A549 (cell line): ENCODE measurements around the gene ESPNL. TPM values are rescaled to one million over a fixed set of nuclear protein-coding genes. Genes with fewer than 3 reads are reported as not detected.

Experiments used
- ATAC-seq, 2 experiments: fragments of 200-7000 bp in 1 of 2; fragments of >200 bp in 1 of 2; cut with Nextera tagmentation in 1 of 2; cut with Tn5 transposase in 1 of 2; 3 replicates each; pipeline versions ENCODE4 v1.8.0 to v1.9.1; 2018 to 2020; ENCODE audit warnings: mild to moderate bottlenecking in 1 of 2, moderate library complexity in 1 of 2
- CTCF ChIA-PET: fragments of 300-600 bp; sonication (Branson Sonifier 250); formaldehyde crosslinking; extraction: SDS; loops from one replicate; lab custom pipeline; 2021; ENCODE audit warnings: antibody characterized with exemption, inconsistent platforms; lab: Yijun Ruan, JAX
- POLR2A ChIA-PET: fragments of 350-600 bp; formaldehyde crosslinking; extraction: SDS; loops from one replicate; lab custom pipeline; 2021; ENCODE audit warnings: antibody characterized with exemption, inconsistent platforms; lab: Yijun Ruan, JAX
- DNase-seq, 2 experiments: peaks; one replicate each; pipeline versions ENCODE4 v3.0.0 to v3.0.0-alpha.2; 2011 to 2016; ENCODE audit warnings: low read depth in 1 of 2, low spot score in 1 of 2
- FAIRE-seq: peaks from 2 replicates; lab custom pipeline; 2011; peaks lifted over from hg19 to GRCh38; lab: Jason Lieb, UNC
- H3K27ac ChIP-seq, 2 experiments: fragments of >200 bp; sonication (Bioruptor Twin); formaldehyde crosslinking; 3 replicates each; pipeline ENCODE4 v1.5.1; 2016 to 2017
- H3K4me1 ChIP-seq: fragments of >200 bp; sonication (Bioruptor Twin); formaldehyde crosslinking; 3 replicates; pipeline ENCODE4 v1.6.1; 2016
- H3K4me2 ChIP-seq: fragments of >200 bp; sonication (Bioruptor Twin); formaldehyde crosslinking; 3 replicates; pipeline ENCODE4 v1.6.1; 2016
- H3K4me3 ChIP-seq: fragments of >200 bp; sonication (Bioruptor Twin); formaldehyde crosslinking; 3 replicates; pipeline ENCODE4 v1.5.1; 2016
- H3K9me3 ChIP-seq: fragments of >200 bp; sonication (Bioruptor Twin); formaldehyde crosslinking; 3 replicates; pipeline ENCODE4 v1.6.1; 2016
- BCL3 ChIP-seq: fragments of >200 bp; sonication (Bioruptor Twin); formaldehyde crosslinking; IDR thresholded peaks from 3 replicates; pipeline ENCODE4 v1.6.1; 2016
- BHLHE40 ChIP-seq: IDR thresholded peaks from 2 replicates; pipeline ENCODE4 v1.6.1; 2012; ENCODE audit warnings: low read depth, low read length, inconsistent platforms
- CBX2 ChIP-seq: fragments of 200-600 bp; sonication (generic); IDR thresholded peaks from 2 replicates; pipeline ENCODE4 v1.6.1; 2016; ENCODE audit warnings: low read depth, mild to moderate bottlenecking, borderline replicate concordance
- CBX8 ChIP-seq: fragments of 200-600 bp; sonication (generic); IDR thresholded peaks from 2 replicates; pipeline ENCODE4 v1.6.1; 2016
- CEBPB ChIP-seq, 2 experiments: fragments of >200 bp in 1 of 2; sonication (Bioruptor Twin) in 1 of 2; formaldehyde crosslinking in 1 of 2; IDR thresholded peaks; 2 replicates each; pipeline ENCODE4 v1.6.1; 2012 to 2016
- CHD2 ChIP-seq: fragments of 150-350 bp; IDR thresholded peaks from 2 replicates; pipeline ENCODE4 v1.6.1; 2014; ENCODE audit warnings: low read length; ENCODE audit not compliant: partially characterized antibody
- CHD4 ChIP-seq: fragments of 200-600 bp; sonication (generic); IDR thresholded peaks from 2 replicates; pipeline ENCODE4 v1.6.1; 2016; ENCODE audit warnings: antibody characterized with exemption, mild to moderate bottlenecking, borderline replicate concordance
- ELK1 ChIP-seq: fragments of 150-350 bp; IDR thresholded peaks from 2 replicates; pipeline ENCODE4 v1.6.1; 2014; ENCODE audit warnings: low read depth, mild to moderate bottlenecking, low read length
- ESRRA ChIP-seq: fragments of 150-350 bp; IDR thresholded peaks from 2 replicates; pipeline ENCODE4 v1.6.1; 2014; ENCODE audit warnings: mild to moderate bottlenecking, low read length, borderline replicate concordance
- FOSB ChIP-seq: fragments of 250-450 bp; sonication (Bioruptor Pico); IDR thresholded peaks from 2 replicates; pipeline ENCODE4 v1.5.0; 2020; ENCODE audit warnings: mild to moderate bottlenecking, moderate library complexity
- GATA3 ChIP-seq: IDR thresholded peaks from 2 replicates; pipeline ENCODE4 v1.6.1; 2012; ENCODE audit warnings: borderline replicate concordance
- HDAC2 ChIP-seq: fragments of 200-600 bp; sonication (generic); IDR thresholded peaks from 2 replicates; pipeline ENCODE4 v1.6.1; 2016
- HEYL ChIP-seq: fragments of 250-450 bp; sonication (Bioruptor Pico); IDR thresholded peaks from 2 replicates; pipeline ENCODE4 v1.8.0; 2021; ENCODE audit warnings: mild to moderate bottlenecking, moderate library complexity
- HMGXB4 ChIP-seq: fragments of 250-450 bp; sonication (Bioruptor Pico); IDR thresholded peaks from 2 replicates; pipeline ENCODE4 v1.5.0; 2021; ENCODE audit warnings: mild to moderate bottlenecking, moderate library complexity, borderline replicate concordance
- JUNB ChIP-seq: fragments of >200 bp; sonication (Bioruptor Twin); formaldehyde crosslinking; IDR thresholded peaks from 2 replicates; pipeline ENCODE4 v1.6.1; 2016
- KDM1A ChIP-seq: fragments of 200-600 bp; sonication (generic); IDR thresholded peaks from 2 replicates; pipeline ENCODE4 v1.6.1; 2016; ENCODE audit warnings: low read depth, mild to moderate bottlenecking
- MAFK ChIP-seq: fragments of 450-650 bp; IDR thresholded peaks from 2 replicates; pipeline ENCODE4 v1.6.1; 2014; ENCODE audit not compliant: partially characterized antibody
- MAZ ChIP-seq: fragments of 150-350 bp; IDR thresholded peaks from 2 replicates; pipeline ENCODE4 v1.6.1; 2014; ENCODE audit warnings: antibody characterized with exemption, low read depth, low read length, borderline replicate concordance
- MYC ChIP-seq: IDR thresholded peaks from 2 replicates; pipeline ENCODE4 v1.6.1; 2012; ENCODE audit warnings: mild to moderate bottlenecking, inconsistent platforms, low read length, improper control_type of control experiment, borderline replicate concordance
- NFE2L2 ChIP-seq: fragments of 150-350 bp; conservative IDR thresholded peaks from 2 replicates; pipeline ENCODE4 v1.6.1; 2014; ENCODE audit warnings: low read length
- NPAS2 ChIP-seq: fragments of 250-450 bp; sonication (Bioruptor Pico); IDR thresholded peaks from 2 replicates; pipeline ENCODE4 v1.8.0; 2022; ENCODE audit warnings: mild to moderate bottlenecking, moderate library complexity, borderline replicate concordance
- PHF8 ChIP-seq: fragments of 200-600 bp; sonication (generic); IDR thresholded peaks from 2 replicates; pipeline ENCODE4 v1.6.1; 2016; ENCODE audit warnings: low read depth, mild to moderate bottlenecking, antibody characterized with exemption, moderate library complexity, borderline replicate concordance
- POLR2A ChIP-seq: IDR thresholded peaks from 2 replicates; pipeline ENCODE4 v1.6.1; 2012; ENCODE audit warnings: mild to moderate bottlenecking, low read length
- POLR2AphosphoS2 ChIP-seq: conservative IDR thresholded peaks from 2 replicates; pipeline ENCODE4 v1.6.1; 2012; ENCODE audit warnings: low read length, improper control_type of control experiment, inconsistent platforms
- RAD21 ChIP-seq, 2 experiments: fragments of >200 bp in 1 of 2; sonication (Bioruptor Twin) in 1 of 2; formaldehyde crosslinking in 1 of 2; IDR thresholded peaks in 1 of 2; conservative IDR thresholded peaks in 1 of 2; 2 replicates in 1 of 2; 3 replicates in 1 of 2; pipeline ENCODE4 v1.6.1; 2012 to 2018; ENCODE audit warnings: inconsistent platforms in 1 of 2
- RFX5 ChIP-seq: fragments of 450-650 bp; IDR thresholded peaks from 2 replicates; pipeline ENCODE4 v1.7.1; 2014; ENCODE audit warnings: antibody characterized with exemption, mild to moderate bottlenecking, moderate library complexity
- RNF2 ChIP-seq: fragments of 200-600 bp; sonication (generic); IDR thresholded peaks from 2 replicates; pipeline ENCODE4 v1.6.1; 2016; ENCODE audit warnings: low read depth, mild to moderate bottlenecking, antibody characterized with exemption, moderate library complexity, borderline replicate concordance
- TP53 ChIP-seq: fragments of 250-450 bp; sonication (Bioruptor Pico); IDR thresholded peaks from 2 replicates; pipeline ENCODE4 v1.5.0; 2021; ENCODE audit warnings: mild to moderate bottlenecking, moderate library complexity
- WGBS: methylation state at CpG from one replicate; pipeline ENCODE4 v1.1.6; 2017; ENCODE audit errors: missing lambda C conversion rate; 5-methylcytosine and 5-hydroxymethylcytosine counted together
- polyA plus RNA-seq, 4 experiments: library from polyadenylated mRNA; depleted of rRNA in 3 of 4; stranded (reverse); fragments of >200 nt; fragmentation: RNase III in 1 of 4; extraction: RNeasy Plus Mini Kit Qiagen cat#74134 plus additional on column Dnase treatment in 1 of 4; gene quantifications; 2 replicates in 3 of 4; 3 replicates in 1 of 4; pipeline ENCODE4 v1.2.3, GENCODE V29; 2011 to 2017
- TF ChIP-seq, protein P1 (sequence below): IDR thresholded peaks from 2 replicates; pipeline ENCODE4 v1.6.1; 2012
- TF ChIP-seq, protein P2 (sequence below): fragments of 200-600 bp; sonication (generic); IDR thresholded peaks from 2 replicates; pipeline ENCODE4 v1.6.1; 2016; ENCODE audit warnings: antibody characterized with exemption, mild to moderate bottlenecking, moderate library complexity

ESPNL gene
- polyA plus RNA-seq, 2 of the 4 experiments (the other 2 are of a cell fraction), result 0.04 to 0.22 TPM

GRCh38 chr2:238149841-238150572 is 49.9 kb downstream of the ESPNL start:
- FAIRE-seq (no peak), ATAC-seq (peak; percentile 25 to 39; a peak in 3 of 6 replicates), DNase-seq (no peak)
- Histone ChIP-seq H3K9me3 (no peaks in the 10 kb centered on the region), H3K4me3 (no peak overlapping the region), H3K4me1 (no peaks in the 10 kb centered on the region), H3K4me2 (no peak overlapping the region), H3K27ac (no peak overlapping the region)
- 76% methylated on average over 11 of the region's 14 CpGs for WGBS
- TF ChIP-seq BHLHE40, result no peak
- no peak for TF ChIP-seq TP53 (CRISPR knock-in tag)
- no peak for TF ChIP-seq CHD4
- TF ChIP-seq, protein P1, sequence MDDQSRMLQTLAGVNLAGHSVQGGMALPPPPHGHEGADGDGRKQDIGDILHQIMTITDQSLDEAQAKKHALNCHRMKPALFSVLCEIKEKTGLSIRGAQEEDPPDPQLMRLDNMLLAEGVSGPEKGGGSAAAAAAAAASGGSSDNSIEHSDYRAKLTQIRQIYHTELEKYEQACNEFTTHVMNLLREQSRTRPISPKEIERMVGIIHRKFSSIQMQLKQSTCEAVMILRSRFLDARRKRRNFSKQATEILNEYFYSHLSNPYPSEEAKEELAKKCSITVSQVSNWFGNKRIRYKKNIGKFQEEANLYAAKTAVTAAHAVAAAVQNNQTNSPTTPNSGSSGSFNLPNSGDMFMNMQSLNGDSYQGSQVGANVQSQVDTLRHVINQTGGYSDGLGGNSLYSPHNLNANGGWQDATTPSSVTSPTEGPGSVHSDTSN, result no peak
- TF ChIP-seq PHF8, result no peak
- no peak for TF ChIP-seq JUNB
- TF ChIP-seq, protein P2, sequence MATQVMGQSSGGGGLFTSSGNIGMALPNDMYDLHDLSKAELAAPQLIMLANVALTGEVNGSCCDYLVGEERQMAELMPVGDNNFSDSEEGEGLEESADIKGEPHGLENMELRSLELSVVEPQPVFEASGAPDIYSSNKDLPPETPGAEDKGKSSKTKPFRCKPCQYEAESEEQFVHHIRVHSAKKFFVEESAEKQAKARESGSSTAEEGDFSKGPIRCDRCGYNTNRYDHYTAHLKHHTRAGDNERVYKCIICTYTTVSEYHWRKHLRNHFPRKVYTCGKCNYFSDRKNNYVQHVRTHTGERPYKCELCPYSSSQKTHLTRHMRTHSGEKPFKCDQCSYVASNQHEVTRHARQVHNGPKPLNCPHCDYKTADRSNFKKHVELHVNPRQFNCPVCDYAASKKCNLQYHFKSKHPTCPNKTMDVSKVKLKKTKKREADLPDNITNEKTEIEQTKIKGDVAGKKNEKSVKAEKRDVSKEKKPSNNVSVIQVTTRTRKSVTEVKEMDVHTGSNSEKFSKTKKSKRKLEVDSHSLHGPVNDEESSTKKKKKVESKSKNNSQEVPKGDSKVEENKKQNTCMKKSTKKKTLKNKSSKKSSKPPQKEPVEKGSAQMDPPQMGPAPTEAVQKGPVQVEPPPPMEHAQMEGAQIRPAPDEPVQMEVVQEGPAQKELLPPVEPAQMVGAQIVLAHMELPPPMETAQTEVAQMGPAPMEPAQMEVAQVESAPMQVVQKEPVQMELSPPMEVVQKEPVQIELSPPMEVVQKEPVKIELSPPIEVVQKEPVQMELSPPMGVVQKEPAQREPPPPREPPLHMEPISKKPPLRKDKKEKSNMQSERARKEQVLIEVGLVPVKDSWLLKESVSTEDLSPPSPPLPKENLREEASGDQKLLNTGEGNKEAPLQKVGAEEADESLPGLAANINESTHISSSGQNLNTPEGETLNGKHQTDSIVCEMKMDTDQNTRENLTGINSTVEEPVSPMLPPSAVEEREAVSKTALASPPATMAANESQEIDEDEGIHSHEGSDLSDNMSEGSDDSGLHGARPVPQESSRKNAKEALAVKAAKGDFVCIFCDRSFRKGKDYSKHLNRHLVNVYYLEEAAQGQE, result no peak
- TF ChIP-seq RAD21 (conservative IDR thresholded peaks at IDR 0.05 in 1 of 2, IDR thresholded peaks at IDR 0.05 in 1 of 2), result no peak
- TF ChIP-seq POLR2AphosphoS2, result no peak
- no peak for TF ChIP-seq HDAC2
- TF ChIP-seq ELK1, result no peak
- no peak for TF ChIP-seq CBX2
- no peak for TF ChIP-seq NPAS2
- TF ChIP-seq KDM1A, result no peak
- no peak for TF ChIP-seq RNF2
- no peak for TF ChIP-seq FOSB (CRISPR knock-in tag)
- no peak for TF ChIP-seq NFE2L2
- TF ChIP-seq ESRRA, result no peak
- no peak for TF ChIP-seq MAFK
- no peak for TF ChIP-seq MYC
- ChIA-PET POLR2A (no interaction called here), CTCF (interaction anchor here (1.2 kb wide), 1 partner anchor 11 kb away, joined by 3 read pairs; no protein-coding TSS in a partner anchor)

DNA sequence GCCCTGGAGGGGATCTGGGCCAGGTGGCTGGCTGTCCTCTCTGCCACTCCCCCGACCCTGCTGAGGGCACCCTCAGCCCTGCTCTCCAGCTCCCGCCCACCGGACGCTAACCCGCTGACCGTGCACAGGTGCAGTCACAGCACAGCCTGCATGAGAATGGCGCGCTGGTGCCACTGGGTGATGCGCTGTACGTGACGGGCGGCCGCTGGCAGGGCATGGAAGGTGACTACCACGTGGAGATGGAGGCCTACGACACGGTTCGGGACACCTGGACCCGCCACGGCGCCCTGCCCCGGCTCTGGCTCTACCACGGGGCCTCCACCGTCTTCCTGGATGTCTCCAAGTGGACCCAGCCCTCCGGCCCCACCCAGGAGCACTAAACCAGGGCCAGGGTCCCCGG is 50.5 kb downstream of the ESPNL start:
- DNase-seq (no peak), FAIRE-seq (no peak), ATAC-seq (no peak; a peak in 2 of 6 replicates)
- CTCF ChIA-PET, result interaction anchor here (0.7 to 2.9 kb wide), 4 partner anchors 11 to 293 kb away, joined by 3 to 13 read pairs (median 4); partner anchors contain the start of gene KLHL30
- Histone ChIP-seq H3K27ac (no peak overlapping the region), H3K9me3 (no peaks in the 10 kb centered on the region), H3K4me3 (no peak overlapping the region), H3K4me2 (no peak overlapping the region), H3K4me1 (no peaks in the 10 kb centered on the region)
- POLR2A ChIA-PET, result no interaction called here
- 85% methylated on average over 23 of the region's 25 CpGs for WGBS
- TF ChIP-seq CBX8 (no peak), POLR2A (no peak), POLR2AphosphoS2 (no peak), GATA3 (no peak), MAZ (no peak), NFE2L2 (no peak), RAD21 (conservative IDR thresholded peaks at IDR 0.05 in 1 of 2, IDR thresholded peaks at IDR 0.05 in 1 of 2) (no peak), BCL3 (no peak), CEBPB (IDR thresholded peaks at IDR 0.05) (no peak), CHD2 (no peak), RFX5 (no peak), HEYL (no peak), HMGXB4 (CRISPR knock-in tag) (no peak), ESRRA (no peak)
